OCI-LY7 (cell line): Measurements from ENCODE around the gene MAPKAPK3. TPM values are rescaled to one million over a fixed set of nuclear protein-coding genes. Genes with fewer than 3 reads are reported as not detected.

ENCODE experiments used
- BruUV-seq: library from RNA; stranded (reverse); fragments of 400-500 nt; replicated peaks from 2 replicates; lab custom pipeline; 2021; lab: Mats Ljungman, UMichigan
- CTCF ChIA-PET: fragments of 300-600 bp; sonication (Branson Sonifier 250); formaldehyde crosslinking; loops from one replicate; lab custom pipeline; 2022; ENCODE audit warnings: antibody characterized with exemption; ENCODE audit not compliant: unreplicated experiment; lab: Charles Lee
- POLR2A ChIA-PET: fragments of 300-600 bp; sonication (Branson Sonifier 250); formaldehyde crosslinking; loops from one replicate; lab custom pipeline; 2022; ENCODE audit warnings: antibody characterized with exemption; lab: Charles Lee
- DNase-seq: peaks from one replicate; pipeline ENCODE4 v3.0.0-alpha.2; 2015; ENCODE audit warnings: low spot score
- H2AFZ ChIP-seq: fragments of 200-600 bp; sonication (generic), shearing (Covaris generic); 2 replicates; pipeline ENCODE4 v1.6.1; 2014; ENCODE audit warnings: mild to moderate bottlenecking, antibody characterized with exemption, low read length, moderate library complexity
- H3K27ac ChIP-seq: fragments of 200-600 bp; sonication (generic); 2 replicates; pipeline ENCODE4 v1.5.1; 2014; ENCODE audit warnings: mixed run types, low read depth, mild to moderate bottlenecking, moderate library complexity, low read length, inconsistent platforms; ENCODE audit not compliant: poor library complexity, severe bottlenecking
- H3K36me3 ChIP-seq: fragments of 200-600 bp; sonication (generic); 2 replicates; pipeline ENCODE4 v1.6.1; 2014; ENCODE audit warnings: mild to moderate bottlenecking, antibody characterized with exemption, low read length, moderate library complexity, mixed read lengths; ENCODE audit not compliant: insufficient read depth
- H3K4me1 ChIP-seq: fragments of 200-600 bp; sonication (generic); 2 replicates; pipeline ENCODE4 v1.5.1; 2014; ENCODE audit warnings: mild to moderate bottlenecking, low read length; ENCODE audit not compliant: insufficient read depth, poor library complexity, severe bottlenecking
- H3K4me2 ChIP-seq: fragments of 200-600 bp; sonication (generic); 2 replicates; pipeline ENCODE4 v1.6.1; 2014; ENCODE audit warnings: mild to moderate bottlenecking, low read length
- H3K4me3 ChIP-seq: fragments of 200-600 bp; sonication (generic); 2 replicates; pipeline ENCODE4 v1.5.1; 2014; ENCODE audit warnings: mild to moderate bottlenecking, low read depth, low read length; ENCODE audit not compliant: poor library complexity, severe bottlenecking
- H3K79me2 ChIP-seq: fragments of 200-600 bp; sonication (generic); 2 replicates; pipeline ENCODE4 v1.6.1; 2016; ENCODE audit warnings: low read depth, mild to moderate bottlenecking, low read length, moderate library complexity, mixed read lengths; ENCODE audit not compliant: insufficient read depth
- H3K9me2 ChIP-seq: fragments of 200-600 bp; sonication (generic); 2 replicates; pipeline ENCODE4 v1.6.1; 2016; ENCODE audit warnings: mild to moderate bottlenecking, low read length, mixed read lengths; ENCODE audit not compliant: insufficient read depth
- H3K9me3 ChIP-seq: fragments of 200-600 bp; sonication (generic); 2 replicates; pipeline ENCODE4 v1.6.1; 2014; ENCODE audit warnings: mild to moderate bottlenecking, mixed run types, low read length, mixed read lengths
- H4K20me1 ChIP-seq: fragments of 200-600 bp; sonication (generic); 2 replicates; pipeline ENCODE4 v1.6.1; 2014; ENCODE audit warnings: mild to moderate bottlenecking, antibody characterized with exemption, low read length, moderate library complexity, mixed read lengths; ENCODE audit not compliant: insufficient read depth
- CTCF ChIP-seq: fragments of 200-600 bp; sonication (generic); conservative IDR thresholded peaks from 2 replicates; pipeline ENCODE4 v1.5.1; 2014; ENCODE audit warnings: mild to moderate bottlenecking, antibody characterized with exemption, low read length, moderate library complexity, mixed read lengths
- EZH2phosphoT487 ChIP-seq: fragments of 200-600 bp; sonication (generic); IDR thresholded peaks from 2 replicates; pipeline ENCODE4 v1.6.1; 2018; ENCODE audit warnings: low read depth, borderline replicate concordance, mild to moderate bottlenecking, mixed run types, antibody characterized with exemption, low read length, moderate library complexity, mixed read lengths
- intact Hi-C: fragments of 100-400 bp; cut with micrococcal nuclease; formaldehyde crosslinking; loops from one replicate; pipeline ENCODE4 v1.10.0; 2022; ENCODE audit not compliant: unreplicated experiment
- total RNA-seq, 2 experiments: library from RNA; depleted of rRNA in 1 of 2; stranded (reverse); fragments of >200 nt in 1 of 2; shearing (Covaris generic) in 1 of 2; gene quantifications; 2 replicates each; pipeline ENCODE4 v1.2.3, GENCODE V29; 2014 to 2022

Gene MAPKAPK3
- total RNA-seq, 2 experiments from 2014 or later: 17.5 to 25.2 TPM

GRCh38 chr3:50625231-50626182 is 8.6 kb downstream of the MAPKAPK3 start:
- Histone ChIP-seq H4K20me1 (no peaks in the 10 kb centered on the region; the same call in 1 of the 2 replicates), H3K27ac (no peak overlapping the region), H3K9me2 (no peaks in the 10 kb centered on the region), H3K4me1 (peaks cover 11% of the 10 kb centered on the region), H2AFZ (no peak overlapping the region), H3K4me2 (no peak overlapping the region), H3K79me2 (no peaks in the 10 kb centered on the region), H3K4me3 (no peak overlapping the region), H3K36me3 (no peaks in the 10 kb centered on the region), H3K9me3 (no peaks in the 10 kb centered on the region)
- BruUV-seq: no TSS peak
- ChIA-PET CTCF (no interaction called here), POLR2A (no interaction called here)
- TF ChIP-seq CTCF: no peak
- no peak for TF ChIP-seq EZH2phosphoT487
- intact Hi-C loops: no loop called here
- no peak for DNase-seq

GRCh38 chr3:50626401-50626800 is 9.4 kb downstream of the MAPKAPK3 start:
- CTCF ChIA-PET: no interaction called here
- BruUV-seq: no TSS peak

More at GRCh38 chr3:50626401-50626800, 9.4 kb downstream of the MAPKAPK3 start:
- TF ChIP-seq CTCF (no peak), EZH2phosphoT487 (no peak)
- H3K9me3 ChIP-seq: no peaks in the 10 kb centered on the region
- H3K79me2 ChIP-seq: no peaks in the 10 kb centered on the region
- intact Hi-C loops: no loop called here
- POLR2A ChIA-PET: interaction anchor here (0.7 kb wide), 1 partner anchor 46 kb away, joined by 5 read pairs; no protein-coding TSS in a partner anchor
- H3K9me2 ChIP-seq: no peaks in the 10 kb centered on the region
- no peak for DNase-seq
- H3K36me3 ChIP-seq: no peaks in the 10 kb centered on the region
- H3K4me2 ChIP-seq: no peak overlapping the region
- peaks cover 11% of the 10 kb centered on the region for H3K4me1 ChIP-seq
- no peaks in the 10 kb centered on the region; the same call in 1 of the 2 replicates for H4K20me1 ChIP-seq
- H2AFZ ChIP-seq: no peak overlapping the region
- no peak overlapping the region for H3K4me3 ChIP-seq
- no peak overlapping the region for H3K27ac ChIP-seq
